ENCODE results near the gene DPF1.

The DPF1 gene

GRCh38 chr19:38196245-38196837 lies 27.7 kb downstream of the DPF1 start:
- DNase-seq, result peak; percentile 23

GRCh38 chr19:38195237-38195636 lies 28.8 kb downstream of the DPF1 start:
- no peak for DNase-seq

GRCh38 chr19:38194061-38194701 lies 29.8 kb downstream of the DPF1 start:
- DNase-seq, result no peak

GRCh38 chr19:38193445-38193844 lies 30.6 kb downstream of the DPF1 start:
- DNase-seq, result peak; percentile 48

- peak; percentile 34 for DNase-seq
Measured at GRCh38 chr19:38191747-38192146, 32.3 kb downstream of the DPF1 start.

- DNase-seq, result no peak
Measured at GRCh38 chr19:38190793-38191192, 33.2 kb downstream of the DPF1 start.

GRCh38 chr19:38190061-38190460 lies 34.0 kb downstream of the DPF1 start:
- peak; percentile 35 for DNase-seq

- DNase-seq, result no peak
Measured at GRCh38 chr19:38185562-38185961, 38.5 kb downstream of the DPF1 start.

GRCh38 chr19:38184815-38185214 lies 39.2 kb downstream of the DPF1 start:
- DNase-seq, result peak; percentile 37

- DNase-seq, result peak; percentile 82
Measured at GRCh38 chr19:38183251-38183897, 40.6 kb downstream of the DPF1 start.

- peak; percentile 46 for DNase-seq
Measured at GRCh38 chr19:38182536-38183210, 41.3 kb downstream of the DPF1 start.

GRCh38 chr19:38180071-38180470 lies 44.0 kb downstream of the DPF1 start:
- DNase-seq, result no peak

- peak; percentile 35 for DNase-seq
Measured at GRCh38 chr19:38175422-38175821, 48.6 kb downstream of the DPF1 start.

- peak; percentile 53 for DNase-seq
Measured at GRCh38 chr19:38173291-38174041, 50.6 kb downstream of the DPF1 start.

- DNase-seq, result no peak
Measured at GRCh38 chr19:38172001-38172400, 52.0 kb downstream of the DPF1 start.

GRCh38 chr19:38170334-38170733 lies 53.7 kb downstream of the DPF1 start:
- no peak for DNase-seq

GRCh38 chr19:38168637-38169036 lies 55.4 kb downstream of the DPF1 start:
- no peak for DNase-seq

GRCh38 chr19:38165335-38165734 lies 58.7 kb downstream of the DPF1 start:
- no peak for DNase-seq

GRCh38 chr19:38164526-38164925 lies 59.5 kb downstream of the DPF1 start:
- no peak for DNase-seq

GRCh38 chr19:38163419-38164290 lies 60.4 kb downstream of the DPF1 start:
- no peak for DNase-seq

GRCh38 chr19:38162632-38163031 lies 61.4 kb downstream of the DPF1 start:
- no peak for DNase-seq

- DNase-seq, result no peak
Measured at GRCh38 chr19:38162094-38162493, 61.9 kb downstream of the DPF1 start.
